ENCODE results near the gene PTPN11. TPM values are rescaled to one million over a fixed set of nuclear protein-coding genes. Genes with fewer than 3 reads are reported as not detected.

PTPN11 gene
- total and polyA plus RNA-seq, 4 donors = 23.3 to 101 (median 44.3) TPM

- no peak for TF ChIP-seq CTCF (IDR thresholded peaks at IDR 0.05; ENCODE audit: control extremely low read depth, extremely low read depth)
- 19 to 20% methylated on average over 5 of the region's 5 CpGs for WGBS, 2 donors
- H3K36me3 ChIP-seq (ENCODE audit: control insufficient read depth in 4 of 4, insufficient read depth in 4 of 4, low read length in 4 of 4) = peaks cover 19 to 29% (median 22%) of the 10 kb centered on the region in 4 donors
- ATAC-seq (ENCODE audit: insufficient read depth, low FRiP score) (no peak), DNase-seq (no peak)
- H3K4me1 ChIP-seq (ENCODE audit: control insufficient read depth in 5 of 5, insufficient read depth in 5 of 5, low read length in 5 of 5) = peaks cover 0 to 16% (median 2%) of the 10 kb centered on the region in 5 donors
- peak overlapping the region; percentile 96 to 97 for H3K9ac ChIP-seq (ENCODE audit: insufficient read depth in 1 of 2, low read length in 2 of 2)
- peak overlapping the region; percentile 80 for H3K4me3 ChIP-seq
- no peaks in the 10 kb centered on the region for H3K9me3 ChIP-seq (ENCODE audit: control insufficient read depth in 4 of 4, insufficient read depth in 3 of 4, low read length in 3 of 4)
- H3K27me3 ChIP-seq (ENCODE audit: control insufficient read depth in 3 of 3, insufficient read depth in 3 of 3, low read length in 2 of 3) = no peaks in the 10 kb centered on the region
- peak overlapping the region; percentile 53 to 96 for H3K27ac ChIP-seq (ENCODE audit: low read depth in 1 of 2, low read length in 1 of 2)
Measured at GRCh38 chr12:112408621-112409020, 10.1 kb upstream of the PTPN11 start.

GRCh38 chr12:112409064-112409905, 9.5 kb upstream of the PTPN11 start, which contains the start of gene RPL6:
Gene RPL6 (minus strand): TSS chr12:112409605. CDS start chr12:112408656, 949 bp downstream.
- 10 to 12% methylated on average over 46 of the region's 46 CpGs for WGBS, 2 donors
- H3K27me3 ChIP-seq (ENCODE audit: control insufficient read depth in 3 of 3, insufficient read depth in 3 of 3, low read length in 2 of 3) = no peaks in the 10 kb centered on the region
- H3K4me1 ChIP-seq (ENCODE audit: control insufficient read depth in 5 of 5, insufficient read depth in 5 of 5, low read length in 5 of 5) = peaks cover 0 to 16% (median 2%) of the 10 kb centered on the region in 5 donors
- no peaks in the 10 kb centered on the region for H3K9me3 ChIP-seq (ENCODE audit: control insufficient read depth in 4 of 4, insufficient read depth in 3 of 4, low read length in 3 of 4)
- ATAC-seq (ENCODE audit: insufficient read depth, low FRiP score) (peak; percentile 93), DNase-seq (peak; percentile 84 to 96 (median 95))
- peak within 1 kb of the TSS; percentile 96 to 97 for H3K9ac ChIP-seq (ENCODE audit: insufficient read depth in 1 of 2, low read length in 2 of 2)
- H3K27ac ChIP-seq (ENCODE audit: low read depth in 1 of 2, low read length in 1 of 2) = peak within 1 kb of the TSS; percentile 53 to 96
- peak within 1 kb of the TSS; percentile 80 for H3K4me3 ChIP-seq
- no peak for TF ChIP-seq CTCF (IDR thresholded peaks at IDR 0.05; ENCODE audit: control extremely low read depth, extremely low read depth)
- peaks cover 15 to 29% (median 21%) of the 10 kb centered on the region in 4 donors for H3K36me3 ChIP-seq (ENCODE audit: control insufficient read depth in 4 of 4, insufficient read depth in 4 of 4, low read length in 4 of 4)

GRCh38 chr12:112409906-112410244, 8.9 kb upstream of the PTPN11 start:
- no peak overlapping the region for H3K27ac ChIP-seq (ENCODE audit: low read depth in 1 of 2, low read length in 1 of 2)
- peaks cover 0 to 16% (median 2%) of the 10 kb centered on the region in 5 donors for H3K4me1 ChIP-seq (ENCODE audit: control insufficient read depth in 5 of 5, insufficient read depth in 5 of 5, low read length in 5 of 5)
- no peak overlapping the region for H3K9ac ChIP-seq (ENCODE audit: insufficient read depth in 1 of 2, low read length in 2 of 2)
- DNase-seq = no peak
- H3K27me3 ChIP-seq (ENCODE audit: control insufficient read depth in 3 of 3, insufficient read depth in 3 of 3, low read length in 2 of 3) = no peaks in the 10 kb centered on the region
- no peak for ATAC-seq (ENCODE audit: insufficient read depth, low FRiP score)
- H3K36me3 ChIP-seq (ENCODE audit: control insufficient read depth in 4 of 4, insufficient read depth in 4 of 4, low read length in 4 of 4) = peaks cover 10 to 29% (median 17%) of the 10 kb centered on the region in 4 donors
- no peaks in the 10 kb centered on the region for H3K9me3 ChIP-seq (ENCODE audit: control insufficient read depth in 4 of 4, insufficient read depth in 3 of 4, low read length in 3 of 4)
- WGBS, 2 donors = 94 to 97% methylated on average over 14 of the region's 14 CpGs
- TF ChIP-seq CTCF (IDR thresholded peaks at IDR 0.05; ENCODE audit: control extremely low read depth, extremely low read depth) = no peak
- no peak overlapping the region for H3K4me3 ChIP-seq

Data from lung (tissue), 12 donors.